ENCODE results near the gene MAST4.

Gene MAST4

GRCh38 chr5:66958980-66959641, 362.9 kb downstream of the MAST4 start:
- peak in 32 of 51 donors; percentile 1 to 69 (median 24) for DNase-seq

- DNase-seq: no peak
Observed at GRCh38 chr5:66959653-66960052, 363.5 kb downstream of the MAST4 start.

GRCh38 chr5:66960369-66961137, 364.4 kb downstream of the MAST4 start:
- DNase-seq: no peak

GRCh38 chr5:66963559-66963971, 367.4 kb downstream of the MAST4 start:
- DNase-seq: no peak

GRCh38 chr5:66966439-66966838, 370.2 kb downstream of the MAST4 start:
- DNase-seq: no peak

GRCh38 chr5:66967102-66967501, 370.9 kb downstream of the MAST4 start:
- no peak for DNase-seq

GRCh38 chr5:66967826-66968262, 371.7 kb downstream of the MAST4 start:
- DNase-seq: no peak

GRCh38 chr5:66969484-66969883, 373.3 kb downstream of the MAST4 start:
- DNase-seq: no peak

GRCh38 chr5:66969963-66970362, 373.8 kb downstream of the MAST4 start:
- no peak for DNase-seq

GRCh38 chr5:66972004-66972403, 375.8 kb downstream of the MAST4 start:
- DNase-seq: no peak

GRCh38 chr5:66974256-66974655, 378.1 kb downstream of the MAST4 start:
- DNase-seq: no peak

- DNase-seq: no peak
Observed at GRCh38 chr5:66976108-66976507, 379.9 kb downstream of the MAST4 start.

GRCh38 chr5:66979738-66980137, 383.5 kb downstream of the MAST4 start:
- no peak for DNase-seq

GRCh38 chr5:66981266-66982055, 385.3 kb downstream of the MAST4 start:
- DNase-seq: no peak

GRCh38 chr5:66982056-66982387, 385.8 kb downstream of the MAST4 start:
- no peak for DNase-seq

- DNase-seq: no peak
Observed at GRCh38 chr5:66982470-66982869, 386.3 kb downstream of the MAST4 start.

GRCh38 chr5:66985417-66985816, 389.2 kb downstream of the MAST4 start:
- DNase-seq: no peak

- DNase-seq: no peak
Observed at GRCh38 chr5:66986009-66986408, 389.8 kb downstream of the MAST4 start.

- DNase-seq: no peak
Observed at GRCh38 chr5:66986534-66986933, 390.3 kb downstream of the MAST4 start.

- no peak for DNase-seq
Observed at GRCh38 chr5:66987126-66987525, 390.9 kb downstream of the MAST4 start.

GRCh38 chr5:66987540-66987939, 391.3 kb downstream of the MAST4 start:
- DNase-seq: no peak

Measured in hypothalamus (tissue), 51 donors.